Activated CD8-positive, alpha-beta memory T cell treated with anti-CD3 and anti-CD28 coated beads, Interleukin-2, amount 10 ng/mL, durations not matched to agents 7 days and 5 days (primary cell): Measurements from ENCODE around the gene CREB5. TPM values are rescaled to one million over a fixed set of nuclear protein-coding genes. Genes with fewer than 3 reads are reported as not detected.
"Not testable (repeated sequence)": the region's sequence is repeated elsewhere in the genome, so short reads cannot be mapped to it uniquely, and the experiment has no call there.

ENCODE experiments used
- ATAC-seq: fragments of 150-1000 bp; cut with Tn5 transposase; one replicate; pipeline ENCODE4 v1.10.0; 2021; ENCODE audit warnings: moderate library complexity
- CTCF ChIA-PET: fragments of 350-600 bp; sonication (Branson Sonifier 250); formaldehyde crosslinking; loops from one replicate; lab custom pipeline; 2021; ENCODE audit warnings: antibody characterized with exemption; lab: Charles Lee
- DNase-seq: peaks from one replicate; pipeline ENCODE4 v3.0.0-alpha.2; 2020
- H3K27ac Mint-ChIP-seq: one replicate; pipeline ENCODE4 v1.8.0; 2021; ENCODE audit warnings: mild to moderate bottlenecking, mixed read lengths
- H3K27me3 Mint-ChIP-seq: one replicate; pipeline ENCODE4 v1.8.0; 2021; ENCODE audit warnings: mixed read lengths
- H3K36me3 Mint-ChIP-seq: one replicate; pipeline ENCODE4 v1.8.0; 2021; ENCODE audit warnings: mild to moderate bottlenecking, mixed read lengths
- H3K4me1 Mint-ChIP-seq: one replicate; pipeline ENCODE4 v1.8.0; 2021; ENCODE audit warnings: mixed read lengths
- H3K4me3 Mint-ChIP-seq: one replicate; pipeline ENCODE4 v1.8.0; 2021; ENCODE audit warnings: mild to moderate bottlenecking, moderate library complexity, mixed read lengths
- H3K9me3 Mint-ChIP-seq: one replicate; pipeline ENCODE4 v1.8.0; 2022; ENCODE audit warnings: low read depth, mixed read lengths
- total RNA-seq, 2 experiments: library from RNA; stranded (reverse); gene quantifications; one replicate each; pipeline ENCODE4 v1.2.3, GENCODE V29; 2021

CREB5 gene
- total RNA-seq, 2 experiments from 2014 or later = not detected

GRCh38 chr7:28390426-28390825 is 21.9 kb upstream of the CREB5 start:
- ATAC-seq (no peak), DNase-seq (no peak)
- no peaks in the 10 kb centered on the region for H3K4me1 Mint-ChIP-seq
- no peak overlapping the region for H3K4me3 Mint-ChIP-seq
- no peaks in the 10 kb centered on the region for H3K9me3 Mint-ChIP-seq
- no peak overlapping the region for H3K27ac Mint-ChIP-seq
- no peaks in the 10 kb centered on the region for H3K36me3 Mint-ChIP-seq
- H3K27me3 Mint-ChIP-seq = peaks cover 29% of the 10 kb centered on the region
- CTCF ChIA-PET = no interaction called here

- ATAC-seq = no peak
- DNase-seq = no peak
- H3K27ac Mint-ChIP-seq = no peak overlapping the region
- H3K9me3 Mint-ChIP-seq = no peaks in the 10 kb centered on the region
- no peaks in the 10 kb centered on the region for H3K36me3 Mint-ChIP-seq
- no peak overlapping the region for H3K4me3 Mint-ChIP-seq
- H3K27me3 Mint-ChIP-seq = peaks cover 24% of the 10 kb centered on the region
- CTCF ChIA-PET = interaction anchor here (1.4 kb wide), 1 partner anchor 8 kb away, joined by 3 read pairs; no protein-coding TSS in a partner anchor
- no peaks in the 10 kb centered on the region for H3K4me1 Mint-ChIP-seq
Observed at GRCh38 chr7:28392289-28392688, 20.0 kb upstream of the CREB5 start.

- DNase-seq (no peak), ATAC-seq (no peak)
- Mint-ChIP-seq H3K27me3 (peaks cover 11% of the 10 kb centered on the region), H3K9me3 (no peaks in the 10 kb centered on the region), H3K4me3 (no peak overlapping the region), H3K4me1 (no peaks in the 10 kb centered on the region), H3K27ac (no peak overlapping the region), H3K36me3 (no peaks in the 10 kb centered on the region)
- CTCF ChIA-PET = no interaction called here
Observed at GRCh38 chr7:28395404-28395803, 16.9 kb upstream of the CREB5 start.

DNA sequence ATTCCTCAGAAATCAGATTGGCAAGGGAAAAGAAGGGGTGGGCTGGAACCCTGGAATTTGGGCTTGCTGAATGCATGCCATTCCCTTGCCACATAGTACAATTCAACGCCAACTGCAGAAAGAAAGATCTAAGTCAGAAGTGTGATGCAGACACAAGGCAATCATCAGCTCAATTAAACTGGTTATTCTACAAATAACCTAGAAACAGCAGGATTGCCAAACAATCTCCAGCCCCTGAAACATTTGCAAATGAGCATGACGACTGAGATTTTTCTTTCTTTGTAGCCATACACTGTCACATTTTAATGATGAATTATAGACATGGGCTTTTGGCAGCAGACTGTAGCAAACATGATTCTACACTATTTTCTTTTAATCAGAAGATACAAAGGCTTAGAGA is 16.5 kb upstream of the CREB5 start:
- H3K36me3 Mint-ChIP-seq = no peaks in the 10 kb centered on the region
- CTCF ChIA-PET = no interaction called here
- H3K4me3 Mint-ChIP-seq = no peak overlapping the region
- no peak overlapping the region for H3K27ac Mint-ChIP-seq
- H3K4me1 Mint-ChIP-seq = no peaks in the 10 kb centered on the region
- DNase-seq (no peak), ATAC-seq (no peak)
- H3K27me3 Mint-ChIP-seq = peaks cover 11% of the 10 kb centered on the region
- no peaks in the 10 kb centered on the region for H3K9me3 Mint-ChIP-seq

GRCh38 chr7:28397141-28397540 is 15.2 kb upstream of the CREB5 start:
- no peaks in the 10 kb centered on the region for H3K9me3 Mint-ChIP-seq
- no peak for ATAC-seq
- peaks cover 11% of the 10 kb centered on the region for H3K27me3 Mint-ChIP-seq
- CTCF ChIA-PET = no interaction called here
- H3K4me3 Mint-ChIP-seq = no peak overlapping the region
- H3K36me3 Mint-ChIP-seq = no peaks in the 10 kb centered on the region
- DNase-seq = no peak
- H3K27ac Mint-ChIP-seq = no peak overlapping the region
- H3K4me1 Mint-ChIP-seq = no peaks in the 10 kb centered on the region

- Mint-ChIP-seq H3K9me3 (no peaks in the 10 kb centered on the region), H3K27ac (no peak overlapping the region), H3K4me1 (no peaks in the 10 kb centered on the region), H3K36me3 (no peaks in the 10 kb centered on the region), H3K27me3 (peaks cover 3% of the 10 kb centered on the region), H3K4me3 (no peak overlapping the region)
- no peak for DNase-seq
- CTCF ChIA-PET = interaction anchor here (1.0 kb wide), 1 partner anchor 9 kb away, joined by 3 read pairs; no protein-coding TSS in a partner anchor
- no peak for ATAC-seq
Observed at GRCh38 chr7:28400838-28401360, 11.4 kb upstream of the CREB5 start.

- H3K4me1 Mint-ChIP-seq, H3K27ac Mint-ChIP-seq, H3K9me3 Mint-ChIP-seq, H3K4me3 Mint-ChIP-seq, ATAC-seq, H3K27me3 Mint-ChIP-seq, CTCF ChIA-PET, H3K36me3 Mint-ChIP-seq, DNase-seq: not testable (repeated sequence)
Observed at GRCh38 chr7:28401567-28401966, 10.8 kb upstream of the CREB5 start.

DNA sequence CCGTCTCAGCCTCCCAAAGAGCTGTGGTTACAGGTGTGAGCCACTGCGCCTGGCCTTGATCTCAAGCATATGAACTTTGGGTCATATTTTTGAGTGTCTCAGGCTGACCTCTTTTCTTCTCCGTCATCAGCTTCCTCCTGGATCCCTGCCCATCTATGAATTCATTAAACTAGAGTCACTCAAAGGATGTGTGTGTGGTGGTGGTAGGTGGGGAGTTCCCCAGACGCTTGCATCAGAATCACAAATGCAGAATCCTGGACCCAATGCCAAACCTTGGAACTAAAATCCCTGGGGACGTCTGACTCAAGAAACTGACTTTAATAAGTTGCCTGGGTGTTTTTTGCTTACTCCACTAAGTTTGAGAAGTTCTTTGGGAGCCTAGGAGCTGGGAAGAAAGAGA is 6.7 kb upstream of the CREB5 start:
- Mint-ChIP-seq H3K27ac (no peak overlapping the region), H3K36me3 (no peaks in the 10 kb centered on the region), H3K4me3 (no peak overlapping the region), H3K27me3 (peaks cover 36% of the 10 kb centered on the region), H3K9me3 (no peaks in the 10 kb centered on the region), H3K4me1 (peaks cover 8% of the 10 kb centered on the region)
- CTCF ChIA-PET = no interaction called here
- ATAC-seq = no peak
- DNase-seq = no peak

GRCh38 chr7:28406192-28406591 is 6.1 kb upstream of the CREB5 start:
- Mint-ChIP-seq H3K27me3 (peaks cover 41% of the 10 kb centered on the region), H3K36me3 (no peaks in the 10 kb centered on the region), H3K4me3 (no peak overlapping the region), H3K9me3 (no peaks in the 10 kb centered on the region), H3K27ac (no peak overlapping the region), H3K4me1 (peaks cover 11% of the 10 kb centered on the region)
- ATAC-seq (no peak), DNase-seq (no peak)
- CTCF ChIA-PET = no interaction called here

- Mint-ChIP-seq H3K27ac (no peak overlapping the region), H3K4me1 (peaks cover 12% of the 10 kb centered on the region), H3K4me3 (no peak overlapping the region), H3K27me3 (peaks cover 56% of the 10 kb centered on the region), H3K36me3 (no peaks in the 10 kb centered on the region), H3K9me3 (no peaks in the 10 kb centered on the region)
- no peak for DNase-seq
- CTCF ChIA-PET = no interaction called here
- ATAC-seq = no peak
Observed at GRCh38 chr7:28407651-28408050, 4.7 kb upstream of the CREB5 start.

DNA sequence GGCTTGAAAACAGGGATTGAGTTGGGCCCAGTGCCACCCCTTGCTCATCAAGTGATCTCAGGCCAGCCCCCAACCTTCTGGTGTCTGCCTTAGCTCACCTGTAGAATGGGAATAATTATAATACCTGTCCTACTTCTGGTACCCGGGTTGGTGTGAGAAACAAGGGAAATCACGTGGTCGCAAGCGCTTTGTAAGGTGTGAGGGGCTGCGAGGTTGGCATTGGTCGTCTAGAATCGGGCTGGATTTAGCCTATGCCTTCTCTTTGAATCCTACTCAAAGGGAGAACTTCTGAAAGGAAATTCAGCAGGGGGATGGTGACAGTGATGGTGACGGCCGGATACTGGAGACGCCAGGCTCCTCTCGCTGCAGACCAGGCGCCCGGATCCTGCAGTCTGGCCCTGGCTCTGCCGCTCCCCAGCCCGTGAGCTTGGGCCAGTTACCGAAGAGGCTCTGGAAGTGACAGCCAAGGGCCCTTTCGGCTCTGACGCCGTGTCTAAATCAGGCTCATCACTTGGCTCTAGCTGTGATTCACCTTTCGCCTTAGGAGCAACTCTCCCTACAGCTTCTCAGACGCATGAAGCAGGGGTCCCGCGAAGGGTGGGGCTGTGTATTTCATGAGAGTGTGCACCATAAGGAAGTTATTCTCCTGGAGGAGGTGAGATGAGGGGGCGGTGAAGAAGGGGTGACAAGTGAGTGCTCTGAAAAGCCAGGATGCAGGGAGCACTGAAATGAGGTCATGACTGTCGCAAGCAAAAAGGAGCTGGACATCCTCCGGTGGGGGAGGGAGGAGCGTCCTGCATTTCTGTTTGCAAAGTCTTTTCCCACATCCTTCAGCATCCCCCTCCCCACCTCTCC is 4.0 kb upstream of the CREB5 start:
- CTCF ChIA-PET = no interaction called here
- Mint-ChIP-seq H3K27me3 (peaks cover 60% of the 10 kb centered on the region), H3K36me3 (no peaks in the 10 kb centered on the region), H3K9me3 (no peaks in the 10 kb centered on the region), H3K27ac (no peak overlapping the region), H3K4me3 (no peak overlapping the region), H3K4me1 (peaks cover 12% of the 10 kb centered on the region)
- no peak for ATAC-seq
- DNase-seq = no peak

- H3K4me3 Mint-ChIP-seq = peak overlapping the region; percentile 58
- peaks cover 68% of the 10 kb centered on the region for H3K27me3 Mint-ChIP-seq
- no peaks in the 10 kb centered on the region for H3K36me3 Mint-ChIP-seq
- CTCF ChIA-PET = no interaction called here
- peak overlapping the region; percentile 39 for H3K27ac Mint-ChIP-seq
- peak; percentile 62 for DNase-seq
- no peaks in the 10 kb centered on the region for H3K9me3 Mint-ChIP-seq
- peaks cover 12% of the 10 kb centered on the region for H3K4me1 Mint-ChIP-seq
- peak; percentile 59 for ATAC-seq
Observed at GRCh38 chr7:28408960-28409715, 3.2 kb upstream of the CREB5 start.

DNA sequence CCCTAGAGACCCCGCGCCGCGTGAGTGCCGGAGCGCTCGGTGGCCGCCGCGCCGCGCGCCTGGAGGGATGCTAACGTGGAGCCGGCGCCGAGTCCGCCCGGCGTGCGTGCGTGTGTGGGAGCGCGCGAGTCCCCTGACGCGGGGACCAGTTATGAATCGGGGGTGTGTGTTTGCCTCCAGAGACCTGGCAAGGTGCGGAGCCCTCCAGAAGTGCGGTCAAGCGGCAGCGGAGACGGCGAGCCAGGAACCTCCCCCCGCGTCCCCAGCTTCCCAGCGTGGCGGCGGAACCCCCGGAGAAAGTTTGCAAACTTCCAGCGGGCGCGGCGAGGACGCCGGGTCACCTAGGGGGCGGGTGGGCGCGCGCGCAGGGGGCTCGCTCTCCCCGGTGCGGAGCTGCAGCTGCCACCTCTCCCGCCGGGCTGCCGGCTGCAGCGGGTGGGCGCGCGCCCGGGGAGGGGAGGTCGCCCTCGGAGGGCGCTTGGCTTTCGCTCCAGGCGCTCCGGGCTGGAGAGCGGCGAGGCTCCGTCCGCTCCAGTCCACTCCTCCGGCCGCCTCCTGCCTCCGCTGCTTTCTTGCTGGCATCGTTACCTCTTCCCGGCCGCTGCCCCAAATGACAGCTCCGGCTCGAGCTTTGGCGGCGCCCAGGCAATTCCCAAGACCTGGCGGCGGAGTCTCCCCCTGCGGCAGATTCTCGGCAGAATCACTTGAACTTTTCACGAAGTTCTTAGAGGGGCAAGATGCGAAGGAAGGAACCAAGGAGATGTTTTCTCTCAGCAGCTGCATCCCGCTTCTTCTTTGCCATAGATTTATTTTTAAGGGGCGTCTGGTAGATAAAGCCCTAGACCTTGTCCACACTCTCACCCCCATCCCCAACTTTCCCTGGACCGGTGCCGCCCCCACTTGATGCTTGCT is 2.3 kb upstream of the CREB5 start:
- Mint-ChIP-seq H3K4me3 (peak overlapping the region; percentile 58), H3K27me3 (peaks cover 69% of the 10 kb centered on the region), H3K36me3 (no peaks in the 10 kb centered on the region), H3K4me1 (peaks cover 12% of the 10 kb centered on the region), H3K27ac (no peak overlapping the region), H3K9me3 (no peaks in the 10 kb centered on the region)
- peak; percentile 18 for ATAC-seq
- DNase-seq = no peak
- CTCF ChIA-PET = interaction anchor here (1.1 kb wide), 1 partner anchor 348 kb away, joined by 3 read pairs; no protein-coding TSS in a partner anchor
